GM10248 (cell line): Measurements from ENCODE around the gene PRPF39.
"Not testable (repeated sequence)": the region's sequence is repeated elsewhere in the genome, so short reads cannot be mapped to it uniquely, and the experiment has no call there.

ENCODE experiments used
- CTCF ChIA-PET: fragments of 300-600 bp; sonication (Branson Sonifier 250); formaldehyde crosslinking; extraction: SDS; loops from one replicate; lab custom pipeline; 2021; ENCODE audit warnings: antibody characterized with exemption; lab: Yijun Ruan, JAX
- POLR2A ChIA-PET: fragments of 350-650 bp; sonication (Branson Sonifier 250); formaldehyde crosslinking; extraction: SDS; loops from one replicate; lab custom pipeline; 2020; ENCODE audit warnings: antibody characterized with exemption; lab: Yijun Ruan, JAX
- DNase-seq: peaks from one replicate; pipeline ENCODE4 v3.0.0; 2012; ENCODE audit errors: extremely low spot score
- CTCF ChIP-seq: IDR thresholded peaks from 2 replicates; pipeline ENCODE4 v1.5.1; 2012; ENCODE audit warnings: mild to moderate bottlenecking, low read depth; ENCODE audit errors: extremely low read depth, missing control alignments, control extremely low read depth

The PRPF39 gene

GRCh38 chr14:45072126-45072525 lies 11.8 kb upstream of the PRPF39 start:
- ChIA-PET POLR2A (no interaction called here), CTCF (interaction anchor here (1.8 kb wide), 1 partner anchor 9 kb away, joined by 6 read pairs; no protein-coding TSS in a partner anchor)
- DNase-seq = no peak
- no peak for TF ChIP-seq CTCF

GRCh38 chr14:45073231-45073879 lies 10.6 kb upstream of the PRPF39 start:
- no peak for TF ChIP-seq CTCF
- no peak for DNase-seq
- CTCF ChIA-PET = interaction anchor here (1.0 kb wide), 2 partner anchors 9 to 87 kb away, joined by 3 read pairs; no protein-coding TSS in a partner anchor
- POLR2A ChIA-PET = no interaction called here

GRCh38 chr14:45078323-45078722 lies 5.6 kb upstream of the PRPF39 start:
- no peak for TF ChIP-seq CTCF
- ChIA-PET POLR2A (no interaction called here), CTCF (interaction anchor here (2.1 to 3.1 kb wide), 2 partner anchors 8 to 11 kb away, joined by 8 to 13 read pairs; no protein-coding TSS in a partner anchor)
- no peak for DNase-seq

- POLR2A ChIA-PET = not testable (repeated sequence)
- CTCF ChIA-PET = interaction anchor here (1.8 to 3.1 kb wide), 2 partner anchors 9 to 14 kb away, joined by 6 to 13 read pairs; no protein-coding TSS in a partner anchor
Observed at GRCh38 chr14:45080416-45080968, 3.4 kb upstream of the PRPF39 start.

GRCh38 chr14:45081096-45081495 lies 2.8 kb upstream of the PRPF39 start:
- CTCF ChIA-PET = interaction anchor here (1.8 kb wide), 1 partner anchor 10 kb away, joined by 6 read pairs; no protein-coding TSS in a partner anchor
- POLR2A ChIA-PET, DNase-seq: not testable (repeated sequence)

More at GRCh38 chr14:45080416-45080968, 3.4 kb upstream of the PRPF39 start:
- DNase-seq = not testable (repeated sequence)

- no peak for DNase-seq
- TF ChIP-seq CTCF = no peak
- ChIA-PET CTCF (no interaction called here), POLR2A (no interaction called here)
Observed at GRCh38 chr14:45082420-45082819, 1.5 kb upstream of the PRPF39 start.

GRCh38 chr14:45083617-45083975 lies 320 bp upstream of the PRPF39 start:
- no peak for DNase-seq

More at GRCh38 chr14:45083617-45083975, 320 bp upstream of the PRPF39 start:
- TF ChIP-seq CTCF = no peak
- ChIA-PET POLR2A (interaction anchor here (0.5 kb wide), 1 partner anchor 63 kb away, joined by 8 read pairs; no protein-coding TSS in a partner anchor), CTCF (interaction anchor here (1.2 to 1.6 kb wide), 3 partner anchors 9 to 74 kb away, joined by 3 to 4 read pairs (median 3); no protein-coding TSS in a partner anchor)
